Measurements from ENCODE around the gene KCTD21.

The KCTD21 gene

DNA sequence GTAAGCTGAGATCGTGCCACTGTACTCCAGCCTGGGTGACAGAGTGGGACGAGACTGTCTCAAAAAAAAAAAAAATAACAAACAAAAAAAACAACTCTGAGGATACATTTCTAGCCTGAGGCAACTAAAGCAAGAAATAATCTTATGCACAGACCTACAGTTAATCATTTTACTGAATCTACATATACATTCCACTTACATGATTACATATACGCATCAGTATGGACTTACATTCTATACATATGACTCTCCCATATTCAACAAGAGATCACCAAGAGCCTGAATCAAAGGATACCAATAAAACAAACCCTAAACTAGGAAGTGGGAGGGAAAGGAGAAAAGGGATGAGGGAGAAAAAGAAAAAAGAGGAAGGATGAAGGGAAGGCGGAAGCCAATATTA lies 50.1 kb downstream of the KCTD21 start:
- no peak for DNase-seq

DNA sequence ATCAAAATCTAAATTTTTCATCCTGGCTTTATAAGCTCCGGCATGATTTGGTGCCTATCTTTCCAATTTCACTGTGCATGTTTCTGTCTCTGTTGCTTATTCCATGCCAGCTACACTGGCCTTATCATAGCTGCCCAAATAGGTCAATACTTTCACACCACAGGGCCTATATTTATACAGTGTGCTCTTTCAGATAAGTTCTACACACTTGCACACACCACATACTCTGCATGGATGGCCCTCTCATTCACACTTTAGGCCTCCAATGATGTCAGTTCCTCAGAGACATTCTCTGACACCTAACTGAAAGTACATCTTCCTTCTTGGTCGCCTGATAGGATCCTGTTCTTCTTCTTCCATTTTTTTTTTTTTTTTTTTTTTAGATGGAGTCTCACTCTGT lies 56.0 kb downstream of the KCTD21 start:
- DNase-seq: no peak

GRCh38 chr11:78131956-78132355 lies 56.5 kb downstream of the KCTD21 start:
- DNase-seq: no peak

DNA sequence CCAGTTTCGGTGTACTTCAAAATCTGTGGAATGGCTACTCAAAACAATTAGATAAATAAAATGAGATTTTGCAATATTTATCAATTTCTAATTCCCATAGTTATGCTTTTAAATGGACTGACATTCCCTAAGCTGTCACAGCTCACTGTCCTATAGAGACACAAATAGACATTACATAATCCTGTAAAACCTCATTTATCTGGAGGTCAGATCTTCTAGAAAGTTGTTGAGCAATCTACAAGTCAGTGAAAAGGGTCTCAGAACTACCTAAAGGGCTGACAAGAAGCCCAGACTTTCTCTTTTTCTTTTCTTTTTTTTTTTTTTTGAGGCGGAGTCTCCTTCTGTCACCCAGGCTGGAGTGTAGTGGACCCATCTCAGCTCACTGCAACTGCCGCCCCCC lies 61.0 kb downstream of the KCTD21 start:
- no peak for DNase-seq

All from DMS79 treated with DMSO at 0.1 percent for 48 hours (cell line).